Measurements from ENCODE around the gene BMP6. TPM values are rescaled to one million over a fixed set of nuclear protein-coding genes. Genes with fewer than 3 reads are reported as not detected.
A peak's percentile ranks its signal among the peaks of the same experiment; 100 is the strongest.

The BMP6 gene
- total RNA-seq, 1 donor: 0.72 TPM

DNA sequence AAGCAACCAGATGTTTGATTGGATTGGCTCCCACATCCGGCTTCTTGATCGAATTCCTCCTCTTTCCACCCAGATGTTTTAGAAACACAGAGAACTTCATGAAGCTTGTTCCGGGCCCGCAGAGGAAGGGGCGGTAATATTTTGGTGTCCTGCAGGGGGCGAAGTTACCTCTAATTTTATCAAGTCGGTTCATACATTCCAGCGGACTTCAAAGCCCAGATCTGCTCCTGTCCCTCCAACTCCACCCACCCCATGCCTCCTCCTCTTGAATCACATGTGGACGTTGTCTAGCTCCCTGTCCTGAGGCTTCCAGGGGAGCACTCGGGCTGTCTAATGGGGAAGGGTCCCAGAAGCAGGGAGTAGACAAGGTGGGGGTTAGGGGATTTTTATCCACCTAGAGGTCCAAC is 2.9 kb upstream of the BMP6 start:
- Histone ChIP-seq H3K4me2 (ENCODE audit: insufficient read depth, low read length) (peak overlapping the region; percentile 57), H3K4me3 (ENCODE audit: insufficient read depth, low read length) (no peak overlapping the region), H4K20me1 (ENCODE audit: insufficient read depth, low read length) (no peaks in the 10 kb centered on the region), H3K27me3 (ENCODE audit: insufficient read depth, low read length) (peaks cover 18% of the 10 kb centered on the region), H3K4me1 (ENCODE audit: insufficient read depth, low read length) (peaks cover 16% of the 10 kb centered on the region), H2AFZ (ENCODE audit: low read length) (peak overlapping the region; percentile 88), H3K9me3 (ENCODE audit: low read depth, low read length) (no peaks in the 10 kb centered on the region), H3K27ac (ENCODE audit: low read depth, low read length) (no peak overlapping the region), H3K36me3 (ENCODE audit: insufficient read depth, low read length) (no peaks in the 10 kb centered on the region), H3K79me2 (ENCODE audit: insufficient read depth, low read length) (no peaks in the 10 kb centered on the region)
- TF ChIP-seq, protein P1, sequence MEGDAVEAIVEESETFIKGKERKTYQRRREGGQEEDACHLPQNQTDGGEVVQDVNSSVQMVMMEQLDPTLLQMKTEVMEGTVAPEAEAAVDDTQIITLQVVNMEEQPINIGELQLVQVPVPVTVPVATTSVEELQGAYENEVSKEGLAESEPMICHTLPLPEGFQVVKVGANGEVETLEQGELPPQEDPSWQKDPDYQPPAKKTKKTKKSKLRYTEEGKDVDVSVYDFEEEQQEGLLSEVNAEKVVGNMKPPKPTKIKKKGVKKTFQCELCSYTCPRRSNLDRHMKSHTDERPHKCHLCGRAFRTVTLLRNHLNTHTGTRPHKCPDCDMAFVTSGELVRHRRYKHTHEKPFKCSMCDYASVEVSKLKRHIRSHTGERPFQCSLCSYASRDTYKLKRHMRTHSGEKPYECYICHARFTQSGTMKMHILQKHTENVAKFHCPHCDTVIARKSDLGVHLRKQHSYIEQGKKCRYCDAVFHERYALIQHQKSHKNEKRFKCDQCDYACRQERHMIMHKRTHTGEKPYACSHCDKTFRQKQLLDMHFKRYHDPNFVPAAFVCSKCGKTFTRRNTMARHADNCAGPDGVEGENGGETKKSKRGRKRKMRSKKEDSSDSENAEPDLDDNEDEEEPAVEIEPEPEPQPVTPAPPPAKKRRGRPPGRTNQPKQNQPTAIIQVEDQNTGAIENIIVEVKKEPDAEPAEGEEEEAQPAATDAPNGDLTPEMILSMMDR (IDR thresholded peaks at IDR 0.05; ENCODE audit: extremely low read depth, low read depth, low read length): peak; percentile 71
- DNase-seq (ENCODE audit: insufficient read length, low spot score, missing footprints): peak; percentile 94

DNA sequence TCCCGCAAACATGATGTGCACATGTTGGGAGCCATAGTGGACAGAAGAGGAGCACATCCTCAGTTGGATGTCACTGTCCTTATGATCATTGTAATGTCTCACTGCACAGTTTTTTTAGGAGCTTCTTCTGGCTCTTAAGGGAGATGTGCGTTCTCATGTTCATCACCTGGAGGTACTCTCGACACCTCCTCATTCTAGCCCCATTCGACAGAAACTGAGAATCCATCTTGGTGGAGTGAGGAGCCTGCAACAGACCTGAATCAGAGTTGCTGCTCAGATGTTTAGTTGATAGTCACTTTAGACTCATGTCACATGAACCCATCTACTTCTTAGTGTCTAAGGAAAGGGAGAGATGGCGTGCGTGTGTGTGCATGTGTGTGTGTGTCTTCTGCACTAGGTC is 2.3 kb upstream of the BMP6 start:
- H2AFZ ChIP-seq (ENCODE audit: low read length): no peak overlapping the region
- no peak for DNase-seq (ENCODE audit: insufficient read length, low spot score, missing footprints)
- H3K4me2 ChIP-seq (ENCODE audit: insufficient read depth, low read length): no peak overlapping the region
- no peak overlapping the region for H3K27ac ChIP-seq (ENCODE audit: low read depth, low read length)
- no peaks in the 10 kb centered on the region for H3K79me2 ChIP-seq (ENCODE audit: insufficient read depth, low read length)
- H3K36me3 ChIP-seq (ENCODE audit: insufficient read depth, low read length): no peaks in the 10 kb centered on the region
- no peaks in the 10 kb centered on the region for H3K9me3 ChIP-seq (ENCODE audit: low read depth, low read length)
- H3K4me1 ChIP-seq (ENCODE audit: insufficient read depth, low read length): peaks cover 19% of the 10 kb centered on the region
- H3K4me3 ChIP-seq (ENCODE audit: insufficient read depth, low read length): no peak overlapping the region
- peaks cover 18% of the 10 kb centered on the region for H3K27me3 ChIP-seq (ENCODE audit: insufficient read depth, low read length)
- TF ChIP-seq, protein P1 (IDR thresholded peaks at IDR 0.05; ENCODE audit: extremely low read depth, low read depth, low read length): no peak
- no peaks in the 10 kb centered on the region for H4K20me1 ChIP-seq (ENCODE audit: insufficient read depth, low read length)

DNA sequence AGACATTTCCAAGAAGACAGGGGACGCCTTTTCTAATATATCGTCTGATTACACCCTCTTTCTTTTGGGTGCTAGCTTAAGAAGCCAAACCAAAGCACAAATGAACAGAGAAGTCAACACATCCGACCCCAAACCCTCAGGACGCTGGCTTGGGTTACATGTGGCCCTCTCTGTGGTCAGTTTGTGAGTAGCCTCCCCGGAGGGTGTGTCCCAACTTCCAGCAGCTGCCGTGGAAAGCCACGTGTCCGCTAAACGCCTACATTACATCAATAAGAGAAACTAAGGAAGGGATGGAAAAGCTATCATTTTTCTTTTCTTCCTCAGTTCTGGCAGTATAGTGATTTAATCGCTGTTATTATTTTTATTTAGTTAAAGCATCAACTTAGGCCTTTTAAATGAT is 487 bp upstream of the BMP6 start:
- peak overlapping the region; percentile 74 for H3K4me3 ChIP-seq (ENCODE audit: insufficient read depth, low read length)
- DNase-seq (ENCODE audit: insufficient read length, low spot score, missing footprints): peak; percentile 71
- H3K27me3 ChIP-seq (ENCODE audit: insufficient read depth, low read length): peaks cover 18% of the 10 kb centered on the region
- no peaks in the 10 kb centered on the region for H3K9me3 ChIP-seq (ENCODE audit: low read depth, low read length)
- H4K20me1 ChIP-seq (ENCODE audit: insufficient read depth, low read length): no peaks in the 10 kb centered on the region
- H3K36me3 ChIP-seq (ENCODE audit: insufficient read depth, low read length): no peaks in the 10 kb centered on the region
- peak overlapping the region; percentile 40 for H2AFZ ChIP-seq (ENCODE audit: low read length)
- no peaks in the 10 kb centered on the region for H3K79me2 ChIP-seq (ENCODE audit: insufficient read depth, low read length)
- TF ChIP-seq, protein P1 (IDR thresholded peaks at IDR 0.05; ENCODE audit: extremely low read depth, low read depth, low read length): no peak
- H3K4me1 ChIP-seq (ENCODE audit: insufficient read depth, low read length): peaks cover 30% of the 10 kb centered on the region
- peak overlapping the region; percentile 87 for H3K4me2 ChIP-seq (ENCODE audit: insufficient read depth, low read length)
- no peak overlapping the region for H3K27ac ChIP-seq (ENCODE audit: low read depth, low read length)

DNA sequence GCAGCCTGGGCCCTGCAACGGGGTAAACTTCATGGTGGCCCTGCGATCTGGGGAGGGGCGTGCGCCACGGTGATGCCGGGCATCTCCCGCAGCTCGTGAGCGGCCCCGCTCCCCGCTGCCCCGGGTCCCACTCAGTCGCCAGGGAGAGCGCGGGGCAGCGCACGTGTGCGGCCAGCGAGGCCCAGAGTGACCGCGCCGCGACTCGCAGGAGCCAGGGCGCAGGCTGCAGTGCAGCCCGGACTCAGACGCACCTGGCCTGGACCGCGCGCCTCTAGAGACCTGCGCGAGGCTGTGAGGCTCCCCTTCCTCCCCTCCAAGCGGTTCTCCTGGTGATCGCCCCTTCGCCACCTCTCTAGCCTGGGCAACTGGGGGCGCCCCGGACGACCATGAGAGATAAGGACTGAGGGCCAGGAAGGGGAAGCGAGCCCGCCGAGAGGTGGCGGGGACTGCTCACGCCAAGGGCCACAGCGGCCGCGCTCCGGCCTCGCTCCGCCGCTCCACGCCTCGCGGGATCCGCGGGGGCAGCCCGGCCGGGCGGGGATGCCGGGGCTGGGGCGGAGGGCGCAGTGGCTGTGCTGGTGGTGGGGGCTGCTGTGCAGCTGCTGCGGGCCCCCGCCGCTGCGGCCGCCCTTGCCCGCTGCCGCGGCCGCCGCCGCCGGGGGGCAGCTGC is 652 bp downstream of the BMP6 start:
- Histone ChIP-seq H3K79me2 (ENCODE audit: insufficient read depth, low read length) (no peaks in the 10 kb centered on the region), H3K4me3 (ENCODE audit: insufficient read depth, low read length) (peak overlapping the region; percentile 74), H3K36me3 (ENCODE audit: insufficient read depth, low read length) (no peaks in the 10 kb centered on the region), H4K20me1 (ENCODE audit: insufficient read depth, low read length) (no peaks in the 10 kb centered on the region), H3K4me2 (ENCODE audit: insufficient read depth, low read length) (peak overlapping the region; percentile 87), H3K4me1 (ENCODE audit: insufficient read depth, low read length) (peaks cover 40% of the 10 kb centered on the region), H2AFZ (ENCODE audit: low read length) (peak overlapping the region; percentile 64), H3K27ac (ENCODE audit: low read depth, low read length) (no peak overlapping the region), H3K9me3 (ENCODE audit: low read depth, low read length) (no peaks in the 10 kb centered on the region), H3K27me3 (ENCODE audit: insufficient read depth, low read length) (peaks cover 18% of the 10 kb centered on the region)
- peak; percentile 89 for DNase-seq (ENCODE audit: insufficient read length, low spot score, missing footprints)
- TF ChIP-seq, protein P1 (IDR thresholded peaks at IDR 0.05; ENCODE audit: extremely low read depth, low read depth, low read length): no peak

All from osteoblast (primary cell).